ENCODE data around the gene TACC2.

The TACC2 gene

GRCh38 chr10:122290833-122291532 is 302.0 kb downstream of the TACC2 start:
- Histone ChIP-seq H3K27ac (no peak overlapping the region), H3K4me3 (no peak overlapping the region), H3K27me3 (no peaks in the 10 kb centered on the region), H3K9ac (no peak overlapping the region), H3K9me3 (no peaks in the 10 kb centered on the region), H3K36me3 (no peaks in the 10 kb centered on the region), H4K20me1 (no peaks in the 10 kb centered on the region), H3K4me1 (peaks cover 23% of the 10 kb centered on the region), H3K4me2 (peak overlapping the region; percentile 33)
- TF ChIP-seq Cebpa-rat (IDR thresholded peaks at IDR 0.05): no peak

DNA sequence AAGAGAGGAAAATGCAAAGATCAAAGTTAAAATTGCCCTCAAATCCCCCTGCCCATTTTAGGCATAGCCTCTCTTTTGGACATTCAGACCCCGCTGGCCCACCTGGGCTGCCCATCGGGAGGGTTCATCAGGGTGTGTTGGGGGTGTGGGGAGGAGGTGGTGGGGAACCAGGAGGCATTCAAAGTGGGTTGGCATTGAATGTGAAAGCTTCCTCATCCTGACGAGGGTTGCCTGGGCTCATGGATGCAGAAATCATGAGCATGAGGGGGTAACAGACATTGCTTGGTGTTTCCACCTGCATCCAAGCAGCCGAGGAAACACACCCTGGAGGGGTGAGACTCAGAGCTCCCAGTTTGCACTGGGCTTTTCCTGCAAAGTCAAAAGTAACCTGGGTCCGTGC is 302.8 kb downstream of the TACC2 start:
- H3K4me1 ChIP-seq: peaks cover 17% of the 10 kb centered on the region
- no peaks in the 10 kb centered on the region for H4K20me1 ChIP-seq
- H3K36me3 ChIP-seq: no peaks in the 10 kb centered on the region
- no peak overlapping the region for H3K4me3 ChIP-seq
- no peaks in the 10 kb centered on the region for H3K9me3 ChIP-seq
- H3K4me2 ChIP-seq: no peak overlapping the region
- H3K9ac ChIP-seq: no peak overlapping the region
- H3K27ac ChIP-seq: no peak overlapping the region
- no peak for TF ChIP-seq Cebpa-rat (IDR thresholded peaks at IDR 0.05)
- H3K27me3 ChIP-seq: no peaks in the 10 kb centered on the region

DNA sequence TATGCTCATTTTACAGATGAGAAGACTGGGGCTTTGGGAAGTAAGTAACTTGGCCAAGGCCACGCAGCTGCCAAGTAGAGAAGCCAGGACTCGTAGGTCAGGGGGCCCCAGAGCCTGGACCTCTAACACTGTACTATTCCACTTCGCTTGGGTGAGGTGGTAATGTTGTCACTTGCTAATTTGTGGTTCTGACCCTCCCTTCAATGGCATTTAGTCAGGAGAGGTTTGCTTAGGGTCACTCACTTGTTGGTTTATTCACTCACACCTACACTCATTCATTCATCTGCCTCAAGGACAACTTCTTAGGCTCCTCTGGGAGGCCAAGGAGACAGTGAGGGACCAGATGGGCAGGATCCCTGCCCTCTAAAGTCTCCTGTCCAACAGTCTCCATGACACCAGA is 303.4 kb downstream of the TACC2 start:
- Histone ChIP-seq H3K4me2 (no peak overlapping the region), H3K27me3 (no peaks in the 10 kb centered on the region), H3K36me3 (no peaks in the 10 kb centered on the region), H3K9me3 (no peaks in the 10 kb centered on the region), H3K4me3 (no peak overlapping the region), H3K4me1 (peaks cover 17% of the 10 kb centered on the region), H4K20me1 (no peaks in the 10 kb centered on the region), H3K27ac (no peak overlapping the region), H3K9ac (no peak overlapping the region)
- TF ChIP-seq Cebpa-rat (IDR thresholded peaks at IDR 0.05): no peak

GRCh38 chr10:122293156-122293960 is 304.4 kb downstream of the TACC2 start:
- TF ChIP-seq Cebpa-rat (IDR thresholded peaks at IDR 0.05): no peak
- no peak overlapping the region for H3K9ac ChIP-seq
- H4K20me1 ChIP-seq: no peaks in the 10 kb centered on the region
- no peaks in the 10 kb centered on the region for H3K9me3 ChIP-seq
- no peak overlapping the region for H3K4me2 ChIP-seq
- peaks cover 17% of the 10 kb centered on the region for H3K4me1 ChIP-seq
- no peak overlapping the region for H3K27ac ChIP-seq
- H3K36me3 ChIP-seq: no peaks in the 10 kb centered on the region
- H3K4me3 ChIP-seq: no peak overlapping the region
- no peaks in the 10 kb centered on the region for H3K27me3 ChIP-seq

GRCh38 chr10:122293961-122294380 is 305.0 kb downstream of the TACC2 start:
- Histone ChIP-seq H3K4me2 (no peak overlapping the region), H3K36me3 (no peaks in the 10 kb centered on the region), H4K20me1 (no peaks in the 10 kb centered on the region), H3K4me1 (peaks cover 17% of the 10 kb centered on the region), H3K9ac (no peak overlapping the region), H3K9me3 (no peaks in the 10 kb centered on the region), H3K27ac (no peak overlapping the region), H3K4me3 (no peak overlapping the region), H3K27me3 (no peaks in the 10 kb centered on the region)
- TF ChIP-seq Cebpa-rat (IDR thresholded peaks at IDR 0.05): no peak

DNA sequence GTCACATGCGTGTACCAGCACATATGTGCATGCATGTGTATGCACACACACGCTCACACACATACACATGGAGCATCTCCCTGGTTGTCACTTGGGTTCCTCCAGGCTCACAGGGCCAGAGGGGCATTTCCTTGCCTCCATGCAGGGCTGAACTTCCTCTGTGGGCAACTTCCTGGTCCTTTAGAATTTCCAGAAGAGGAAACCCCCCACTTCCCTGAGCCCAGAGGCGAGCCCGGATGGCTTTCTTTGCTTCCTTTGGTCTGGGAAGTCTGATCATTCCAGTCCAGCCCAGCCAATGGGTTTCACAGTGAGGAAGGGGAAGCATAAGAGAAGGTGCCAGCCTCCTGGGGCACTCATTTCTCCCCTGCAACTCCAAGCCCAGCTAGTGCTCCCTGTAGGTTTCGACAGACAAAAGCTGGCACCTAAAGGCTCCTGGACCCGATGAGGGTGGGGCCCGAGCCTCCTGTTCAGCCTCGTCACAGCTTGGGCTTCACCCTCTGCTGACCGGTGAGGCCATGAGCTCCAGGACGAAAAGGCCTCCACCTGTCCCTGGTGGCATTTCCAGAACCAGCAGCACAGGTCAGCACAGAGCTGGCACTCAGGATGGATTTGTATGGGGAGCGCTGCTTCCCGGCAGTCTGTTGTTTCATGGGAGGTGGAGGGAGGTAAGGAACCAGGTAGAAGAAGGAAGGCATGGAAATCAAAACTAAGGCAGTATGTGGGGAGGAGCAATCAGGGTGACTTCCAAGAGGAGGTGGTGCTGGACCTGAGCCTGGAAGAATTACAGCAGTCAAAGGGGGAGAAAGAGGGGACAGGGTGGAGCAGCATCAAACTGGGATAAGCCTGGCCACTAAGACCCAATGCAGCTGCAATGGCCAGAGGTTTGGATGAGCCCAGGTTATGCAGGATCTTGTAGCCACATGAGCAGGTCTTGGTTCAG is 305.8 kb downstream of the TACC2 start:
- H3K4me3 ChIP-seq: no peak overlapping the region
- no peaks in the 10 kb centered on the region for H3K9me3 ChIP-seq
- no peaks in the 10 kb centered on the region for H3K36me3 ChIP-seq
- no peaks in the 10 kb centered on the region for H4K20me1 ChIP-seq
- H3K4me2 ChIP-seq: peak overlapping the region; percentile 15; the same call in 1 of the 2 replicates
- H3K27me3 ChIP-seq: no peaks in the 10 kb centered on the region
- no peak overlapping the region for H3K27ac ChIP-seq
- no peak overlapping the region for H3K9ac ChIP-seq
- TF ChIP-seq Cebpa-rat (IDR thresholded peaks at IDR 0.05): no peak
- H3K4me1 ChIP-seq: peaks cover 17% of the 10 kb centered on the region

GRCh38 chr10:122295451-122295809 is 306.5 kb downstream of the TACC2 start:
- peak overlapping the region; percentile 15; the same call in 1 of the 2 replicates for H3K4me2 ChIP-seq
- peaks cover 17% of the 10 kb centered on the region for H3K4me1 ChIP-seq
- no peaks in the 10 kb centered on the region for H3K36me3 ChIP-seq
- no peaks in the 10 kb centered on the region for H4K20me1 ChIP-seq
- no peak overlapping the region for H3K27ac ChIP-seq
- no peak overlapping the region for H3K4me3 ChIP-seq
- H3K9ac ChIP-seq: no peak overlapping the region
- H3K27me3 ChIP-seq: no peaks in the 10 kb centered on the region
- no peak for TF ChIP-seq Cebpa-rat (IDR thresholded peaks at IDR 0.05)
- no peaks in the 10 kb centered on the region for H3K9me3 ChIP-seq

- Histone ChIP-seq H3K9me3 (no peaks in the 10 kb centered on the region), H3K27me3 (no peaks in the 10 kb centered on the region), H3K4me1 (peaks cover 9% of the 10 kb centered on the region; the same call in 1 of the 2 replicates), H3K4me2 (no peak overlapping the region), H3K9ac (no peak overlapping the region), H3K36me3 (no peaks in the 10 kb centered on the region), H4K20me1 (no peaks in the 10 kb centered on the region), H3K4me3 (no peak overlapping the region), H3K27ac (no peak overlapping the region)
- TF ChIP-seq Cebpa-rat (IDR thresholded peaks at IDR 0.05): no peak
Observed at GRCh38 chr10:122296363-122297120, 307.6 kb downstream of the TACC2 start.

DNA sequence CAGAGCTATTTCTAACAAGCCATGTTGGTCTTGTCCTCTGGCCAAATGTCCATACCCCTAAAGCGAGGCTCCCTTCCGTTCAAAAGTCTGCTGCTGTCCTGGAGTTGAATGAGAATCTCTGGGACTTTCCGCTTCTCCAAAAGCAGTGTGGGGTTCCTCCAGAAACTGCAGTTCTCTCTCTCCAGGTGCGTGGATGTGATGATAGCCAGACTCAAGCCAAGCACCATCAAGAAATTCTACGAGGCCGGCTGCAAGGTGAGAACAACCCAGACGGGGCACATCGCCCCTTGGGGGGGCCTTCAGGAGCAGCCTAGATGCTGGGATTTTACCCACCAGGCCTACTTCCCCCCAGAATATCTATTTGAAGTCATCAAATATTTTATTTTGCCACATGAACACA is 308.6 kb downstream of the TACC2 start:
- no peak for TF ChIP-seq Cebpa-rat (IDR thresholded peaks at IDR 0.05)
- Histone ChIP-seq H3K9ac (no peak overlapping the region), H3K4me1 (peaks cover 9% of the 10 kb centered on the region; the same call in 1 of the 2 replicates), H3K9me3 (no peaks in the 10 kb centered on the region), H3K27ac (no peak overlapping the region), H3K36me3 (no peaks in the 10 kb centered on the region), H4K20me1 (no peaks in the 10 kb centered on the region), H3K27me3 (no peaks in the 10 kb centered on the region), H3K4me2 (no peak overlapping the region), H3K4me3 (no peak overlapping the region)

All from BLaER1 (cell line).